ENCODE measurements around the gene CLEC18C.
"Not testable (repeated sequence)": the region's sequence is repeated elsewhere in the genome, so short reads cannot be mapped to it uniquely, and the experiment has no call there.

The CLEC18C gene

DNA sequence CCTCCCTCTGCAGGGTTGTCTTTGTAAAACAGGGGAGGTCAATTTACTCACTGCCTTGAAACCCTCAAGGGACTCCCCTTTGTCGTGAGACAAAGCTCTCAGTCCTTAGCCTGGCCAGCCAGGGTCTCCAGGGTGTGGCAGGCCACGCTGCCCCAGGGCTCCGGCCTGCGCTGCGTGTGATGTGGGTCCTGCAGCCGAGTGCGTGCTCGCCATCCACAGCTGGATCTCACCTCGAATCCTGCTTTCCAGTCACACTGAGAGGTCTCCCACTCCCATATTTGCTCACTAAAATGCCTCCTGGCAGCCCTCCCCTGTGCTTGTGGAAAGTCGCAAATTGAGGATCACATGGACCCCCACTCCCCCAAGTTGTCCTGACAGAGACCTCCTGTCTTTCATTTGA lies 10.0 kb upstream of the CLEC18C start:
- Histone ChIP-seq H3F3A (ENCODE audit: insufficient read depth, low read length) (no peaks in the 10 kb centered on the region), H3K9me2 (replicated peaks; ENCODE audit: insufficient read depth, low read length) (no peaks in the 10 kb centered on the region), H3K79me2 (ENCODE audit: low read length) (no peaks in the 10 kb centered on the region)

DNA sequence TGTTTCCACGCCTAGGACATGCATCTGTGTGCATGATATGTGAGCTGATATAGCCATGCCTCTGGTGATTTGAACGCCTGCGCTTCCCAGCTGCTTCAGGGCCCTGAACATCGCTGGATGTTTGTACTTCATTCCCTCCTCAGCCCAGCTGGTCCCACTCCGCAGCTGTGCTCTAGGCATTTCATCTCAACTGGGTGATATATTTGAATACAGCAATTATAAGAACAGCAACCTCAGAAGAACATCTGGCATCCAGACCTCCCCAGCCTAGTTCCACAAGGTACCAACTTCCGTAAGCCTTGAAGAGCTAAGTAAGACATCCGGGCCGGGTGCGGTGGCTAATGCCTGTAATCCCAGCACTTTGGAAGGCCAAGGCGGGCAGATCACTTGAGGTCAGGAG lies 6.9 kb upstream of the CLEC18C start:
- not testable (repeated sequence) for H3K27me3 ChIP-seq (replicated peaks; ENCODE audit: insufficient read depth, low read length); H3K4me3 ChIP-seq (ENCODE audit: low read length); H4K20me1 ChIP-seq (ENCODE audit: insufficient read depth, low read length); H2AFZ ChIP-seq (ENCODE audit: low read length); H3K79me2 ChIP-seq (ENCODE audit: low read length); H3K27ac ChIP-seq (ENCODE audit: low read length); H3K4me1 ChIP-seq (ENCODE audit: low read length); H3F3A ChIP-seq (ENCODE audit: insufficient read depth, low read length); H3K9ac ChIP-seq (ENCODE audit: low read length); H3K36me3 ChIP-seq (replicated peaks; ENCODE audit: insufficient read depth, low read length); H3K4me2 ChIP-seq (ENCODE audit: low read depth, low read length); DNase-seq; H3K9me2 ChIP-seq (replicated peaks; ENCODE audit: insufficient read depth, low read length); H3K9me3 ChIP-seq (replicated peaks; ENCODE audit: insufficient read depth, low read length)

More for the DNA sequence above, 10.0 kb upstream of the CLEC18C start:
- Histone ChIP-seq H3K36me3 (replicated peaks; ENCODE audit: insufficient read depth, low read length) (no peaks in the 10 kb centered on the region), H3K27ac (ENCODE audit: low read length) (no peak overlapping the region), H3K4me1 (ENCODE audit: low read length) (no peaks in the 10 kb centered on the region), H3K9ac (ENCODE audit: low read length) (no peak overlapping the region), H3K9me3 (replicated peaks; ENCODE audit: insufficient read depth, low read length) (no peaks in the 10 kb centered on the region), H3K4me3 (ENCODE audit: low read length) (no peak overlapping the region), H2AFZ (ENCODE audit: low read length) (no peak overlapping the region), H3K4me2 (ENCODE audit: low read depth, low read length) (no peak overlapping the region), H3K27me3 (replicated peaks; ENCODE audit: insufficient read depth, low read length) (no peaks in the 10 kb centered on the region), H4K20me1 (ENCODE audit: insufficient read depth, low read length) (no peaks in the 10 kb centered on the region)
- no peak for TF ChIP-seq EZH2phosphoT487 (IDR thresholded peaks at IDR 0.05; ENCODE audit: low read length)
- DNase-seq = no peak

DNA sequence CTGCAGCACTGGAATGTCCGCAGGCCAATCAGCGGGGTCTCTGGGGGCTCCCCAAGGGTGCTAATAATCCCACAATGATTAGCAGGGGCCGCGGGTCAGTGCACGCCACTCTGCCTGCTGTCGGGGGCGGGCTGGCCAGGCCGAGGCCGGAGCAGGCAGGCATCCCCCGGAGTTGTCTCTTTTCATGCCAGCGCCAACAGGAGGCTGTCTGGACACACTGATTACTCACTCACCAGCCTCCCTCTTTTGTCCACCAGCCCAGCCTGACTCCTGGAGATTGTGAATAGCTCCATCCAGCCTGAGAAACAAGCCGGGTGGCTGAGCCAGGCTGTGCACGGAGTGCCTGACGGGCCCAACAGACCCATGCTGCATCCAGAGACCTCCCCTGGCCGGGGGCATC lies 329 bp downstream of the CLEC18C start:
- not testable (repeated sequence) for H3K36me3 ChIP-seq (replicated peaks; ENCODE audit: insufficient read depth, low read length); H3K27me3 ChIP-seq (replicated peaks; ENCODE audit: insufficient read depth, low read length); H3K4me1 ChIP-seq (ENCODE audit: low read length); H3F3A ChIP-seq (ENCODE audit: insufficient read depth, low read length); H3K27ac ChIP-seq (ENCODE audit: low read length); H3K79me2 ChIP-seq (ENCODE audit: low read length); H3K4me2 ChIP-seq (ENCODE audit: low read depth, low read length); DNase-seq; H3K9me2 ChIP-seq (replicated peaks; ENCODE audit: insufficient read depth, low read length); H3K9me3 ChIP-seq (replicated peaks; ENCODE audit: insufficient read depth, low read length); H2AFZ ChIP-seq (ENCODE audit: low read length); H4K20me1 ChIP-seq (ENCODE audit: insufficient read depth, low read length); H3K9ac ChIP-seq (ENCODE audit: low read length); H3K4me3 ChIP-seq (ENCODE audit: low read length)

DNA sequence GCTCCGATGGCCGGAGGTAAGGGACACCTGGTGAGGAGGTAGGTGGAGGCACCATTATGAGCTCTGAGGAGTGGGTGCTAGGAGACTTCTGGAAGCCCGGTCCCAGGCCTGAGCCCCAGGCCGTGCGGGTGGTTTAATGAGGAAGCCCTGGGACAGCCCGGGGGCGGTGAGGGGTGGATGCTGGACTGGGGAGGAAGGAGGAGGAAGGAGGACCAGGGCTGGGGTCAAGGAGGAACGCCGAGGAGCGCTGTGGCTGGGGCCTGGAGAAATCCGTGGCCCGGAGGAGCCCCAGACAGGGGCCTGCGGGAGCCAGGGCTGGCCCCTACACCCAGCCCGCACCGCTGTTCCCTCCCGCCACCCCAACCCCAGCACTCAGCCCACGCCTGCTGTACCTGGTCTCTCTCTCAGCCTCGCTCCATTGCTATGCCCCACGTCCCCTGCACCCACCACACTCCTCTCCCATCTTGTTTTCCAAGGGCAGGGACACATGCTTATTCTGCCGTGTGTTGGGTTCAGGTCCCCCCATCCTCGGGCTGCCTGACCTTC lies 873 bp downstream of the CLEC18C start:
- H3K4me2 ChIP-seq (ENCODE audit: low read depth, low read length); H3K27ac ChIP-seq (ENCODE audit: low read length); H3K9me2 ChIP-seq (replicated peaks; ENCODE audit: insufficient read depth, low read length); H4K20me1 ChIP-seq (ENCODE audit: insufficient read depth, low read length); H3K9ac ChIP-seq (ENCODE audit: low read length); DNase-seq; H2AFZ ChIP-seq (ENCODE audit: low read length); H3K9me3 ChIP-seq (replicated peaks; ENCODE audit: insufficient read depth, low read length); H3K79me2 ChIP-seq (ENCODE audit: low read length); H3K27me3 ChIP-seq (replicated peaks; ENCODE audit: insufficient read depth, low read length); H3F3A ChIP-seq (ENCODE audit: insufficient read depth, low read length); H3K4me3 ChIP-seq (ENCODE audit: low read length); H3K36me3 ChIP-seq (replicated peaks; ENCODE audit: insufficient read depth, low read length); H3K4me1 ChIP-seq (ENCODE audit: low read length): not testable (repeated sequence)

DNA sequence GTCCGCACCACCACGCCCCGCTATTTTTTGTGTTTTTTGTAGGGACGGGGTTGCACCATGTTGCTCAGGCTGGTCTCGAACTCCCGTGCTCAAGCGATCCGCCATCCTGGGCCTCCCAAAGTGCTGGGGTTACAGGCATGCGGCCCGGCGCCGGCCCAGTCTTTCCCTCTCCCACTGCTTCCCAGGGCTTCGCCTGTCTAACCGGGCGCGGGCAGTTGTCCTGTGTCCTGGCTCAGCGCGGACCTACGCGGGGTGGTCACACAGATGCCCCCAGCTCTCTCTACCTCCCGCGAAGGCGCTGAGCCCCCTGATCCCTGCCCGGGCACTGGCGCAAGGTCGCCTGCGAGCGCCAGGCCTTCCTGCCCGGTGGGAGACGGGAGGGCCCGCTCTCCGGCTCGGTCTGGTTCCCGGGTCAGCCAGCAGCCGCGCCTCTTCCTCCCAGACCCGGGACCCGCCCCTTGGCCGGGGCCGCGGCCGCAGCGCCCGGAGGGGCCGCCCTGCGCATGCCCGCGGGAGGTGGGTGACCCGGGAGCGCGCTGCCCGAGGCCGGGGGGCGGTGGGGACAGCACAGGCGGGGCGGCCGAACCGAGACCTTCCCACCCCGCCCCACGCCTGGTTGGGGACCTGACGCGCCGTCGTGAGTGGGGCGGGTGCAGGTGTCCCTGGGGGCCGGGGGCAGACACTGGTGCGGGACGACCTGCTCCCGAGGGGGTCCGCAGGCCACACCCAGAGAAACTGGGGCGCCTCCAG lies 14.4 kb downstream of the CLEC18C start:
- not testable (repeated sequence) for H3K4me3 ChIP-seq (ENCODE audit: low read length); H3K27me3 ChIP-seq (replicated peaks; ENCODE audit: insufficient read depth, low read length); H3K79me2 ChIP-seq (ENCODE audit: low read length); DNase-seq; H3K27ac ChIP-seq (ENCODE audit: low read length); H3K4me1 ChIP-seq (ENCODE audit: low read length); H3K9me3 ChIP-seq (replicated peaks; ENCODE audit: insufficient read depth, low read length); H3K9me2 ChIP-seq (replicated peaks; ENCODE audit: insufficient read depth, low read length); H3F3A ChIP-seq (ENCODE audit: insufficient read depth, low read length); H3K36me3 ChIP-seq (replicated peaks; ENCODE audit: insufficient read depth, low read length); H4K20me1 ChIP-seq (ENCODE audit: insufficient read depth, low read length); H3K9ac ChIP-seq (ENCODE audit: low read length); H2AFZ ChIP-seq (ENCODE audit: low read length); H3K4me2 ChIP-seq (ENCODE audit: low read depth, low read length)

DNA sequence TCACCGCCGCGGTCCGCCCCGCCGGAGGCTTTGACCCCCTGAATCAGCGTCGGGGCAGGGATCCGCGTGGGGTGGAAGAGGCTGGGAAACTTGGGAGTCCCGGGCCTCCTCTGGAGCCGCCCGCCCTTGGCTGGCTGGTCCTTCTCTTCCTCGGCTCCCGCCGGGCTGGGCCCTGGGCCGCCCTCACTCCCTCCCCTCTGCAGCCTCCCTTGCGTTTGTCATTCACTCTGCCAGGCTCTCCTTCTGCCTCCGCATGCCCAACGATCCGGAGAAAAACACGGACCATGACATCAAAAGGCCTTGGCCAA lies 15.0 kb downstream of the CLEC18C start:
- DNase-seq; H3K27me3 ChIP-seq (replicated peaks; ENCODE audit: insufficient read depth, low read length); H3K9ac ChIP-seq (ENCODE audit: low read length); H3F3A ChIP-seq (ENCODE audit: insufficient read depth, low read length); H3K9me3 ChIP-seq (replicated peaks; ENCODE audit: insufficient read depth, low read length); H3K27ac ChIP-seq (ENCODE audit: low read length); H3K9me2 ChIP-seq (replicated peaks; ENCODE audit: insufficient read depth, low read length); H3K4me3 ChIP-seq (ENCODE audit: low read length); H3K4me1 ChIP-seq (ENCODE audit: low read length); H2AFZ ChIP-seq (ENCODE audit: low read length); H3K79me2 ChIP-seq (ENCODE audit: low read length); H3K36me3 ChIP-seq (replicated peaks; ENCODE audit: insufficient read depth, low read length); H4K20me1 ChIP-seq (ENCODE audit: insufficient read depth, low read length); H3K4me2 ChIP-seq (ENCODE audit: low read depth, low read length): not testable (repeated sequence)

DNA sequence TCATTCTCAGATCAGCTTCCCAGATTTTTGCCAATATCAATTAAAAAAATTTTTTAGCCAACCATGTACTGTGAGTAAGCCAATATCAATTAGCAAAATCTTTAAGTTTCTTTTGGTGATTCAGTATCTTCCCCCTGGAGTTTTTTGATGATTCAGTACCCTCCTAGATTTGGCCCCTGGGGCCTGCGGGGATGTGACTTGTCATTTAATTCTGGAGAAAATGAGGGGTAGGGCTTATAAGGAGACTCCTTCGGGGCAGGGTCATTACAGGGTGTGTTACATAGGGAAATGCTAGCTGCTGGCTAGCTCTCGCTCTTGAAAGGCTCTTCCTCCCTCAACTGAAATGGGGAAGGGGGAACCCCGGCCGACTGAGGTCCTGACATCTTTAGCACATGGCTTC lies 17.0 kb downstream of the CLEC18C start:
- not testable (repeated sequence) for H3K27me3 ChIP-seq (replicated peaks; ENCODE audit: insufficient read depth, low read length); H3F3A ChIP-seq (ENCODE audit: insufficient read depth, low read length); H2AFZ ChIP-seq (ENCODE audit: low read length); H3K36me3 ChIP-seq (replicated peaks; ENCODE audit: insufficient read depth, low read length); DNase-seq; H3K9ac ChIP-seq (ENCODE audit: low read length); H3K4me3 ChIP-seq (ENCODE audit: low read length); H3K27ac ChIP-seq (ENCODE audit: low read length); H3K9me2 ChIP-seq (replicated peaks; ENCODE audit: insufficient read depth, low read length); H3K79me2 ChIP-seq (ENCODE audit: low read length); H4K20me1 ChIP-seq (ENCODE audit: insufficient read depth, low read length); H3K9me3 ChIP-seq (replicated peaks; ENCODE audit: insufficient read depth, low read length); H3K4me2 ChIP-seq (ENCODE audit: low read depth, low read length); H3K4me1 ChIP-seq (ENCODE audit: low read length)

DNA sequence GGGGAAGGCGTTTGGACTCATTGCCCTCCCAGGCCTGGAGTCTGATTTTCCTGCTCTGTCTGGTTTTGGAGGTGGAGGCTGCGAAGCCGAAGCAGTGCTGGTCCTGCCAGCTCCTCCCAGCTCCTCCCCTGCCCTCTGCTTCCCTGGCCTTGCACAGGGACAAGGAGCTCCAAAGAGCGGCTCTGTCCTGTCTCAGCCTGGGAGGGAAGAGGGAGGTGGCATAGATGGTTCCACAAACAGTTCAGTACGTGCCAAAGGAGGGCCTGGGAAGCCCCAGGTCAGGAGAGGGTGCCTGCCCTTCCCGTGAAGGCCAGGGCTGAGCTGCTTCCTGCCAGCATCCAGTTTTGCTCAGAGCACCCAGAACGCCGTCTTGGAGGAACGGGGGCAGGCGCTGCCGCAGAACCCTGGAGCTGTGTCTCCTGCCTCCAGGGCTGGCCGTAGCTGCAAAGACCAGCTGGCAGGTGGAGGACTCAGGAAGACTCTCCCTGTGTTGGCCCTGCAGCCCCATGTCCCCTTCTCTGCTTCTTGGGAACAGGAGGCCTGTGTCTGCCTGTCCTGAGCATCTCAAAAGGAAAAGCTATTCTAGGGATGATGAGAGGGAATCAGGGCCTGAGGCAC lies 23.2 kb downstream of the CLEC18C start:
- not testable (repeated sequence) for DNase-seq; H3K36me3 ChIP-seq (replicated peaks; ENCODE audit: insufficient read depth, low read length); H4K20me1 ChIP-seq (ENCODE audit: insufficient read depth, low read length); H3F3A ChIP-seq (ENCODE audit: insufficient read depth, low read length); H3K9me3 ChIP-seq (replicated peaks; ENCODE audit: insufficient read depth, low read length); H2AFZ ChIP-seq (ENCODE audit: low read length); H3K27ac ChIP-seq (ENCODE audit: low read length); H3K9me2 ChIP-seq (replicated peaks; ENCODE audit: insufficient read depth, low read length); H3K79me2 ChIP-seq (ENCODE audit: low read length); H3K4me1 ChIP-seq (ENCODE audit: low read length); H3K9ac ChIP-seq (ENCODE audit: low read length); H3K4me3 ChIP-seq (ENCODE audit: low read length); H3K4me2 ChIP-seq (ENCODE audit: low read depth, low read length); H3K27me3 ChIP-seq (replicated peaks; ENCODE audit: insufficient read depth, low read length)

Data from MM.1S (cell line).